Measurements from ENCODE around the gene PI4K2A. TPM values are rescaled to one million over a fixed set of nuclear protein-coding genes. Genes with fewer than 3 reads are reported as not detected.

PI4K2A gene
- total and polyA plus RNA-seq, 2 donors (not counting 1 experiment from before 2014, with no cell fraction given): 26.6 to 30.7 TPM

- Histone ChIP-seq H3K79me2 (ENCODE audit: control insufficient read depth, insufficient read depth, low read length) (no peaks in the 10 kb centered on the region), H3K27me3 (ENCODE audit: control insufficient read depth, insufficient read depth, low read length) (no peaks in the 10 kb centered on the region), H3K36me3 (ENCODE audit: control insufficient read depth, insufficient read depth, low read length) (peaks cover 10% of the 10 kb centered on the region), H4K20me1 (ENCODE audit: control insufficient read depth, extremely low read depth, insufficient read depth, low read length) (no peaks in the 10 kb centered on the region), H3K9ac (ENCODE audit: insufficient read depth, low read length) (no peak overlapping the region), H2AFZ (ENCODE audit: low read length) (no peak overlapping the region), H3K4me1 (ENCODE audit: control insufficient read depth, extremely low read depth, insufficient read depth, low read length) (peaks cover 2% of the 10 kb centered on the region), H3K4me3 (replicated peaks in 1 of 4; ENCODE audit: control extremely low read depth in 1 of 4, insufficient read depth in 1 of 4, low read depth in 3 of 4, low read length in 4 of 4) (no peak overlapping the region), H3K27ac (ENCODE audit: insufficient read depth, low read length) (no peak overlapping the region), H3K9me3 (ENCODE audit: control insufficient read depth, insufficient read depth, low read depth, low read length) (no peaks in the 10 kb centered on the region), H3K4me2 (ENCODE audit: extremely low read depth, insufficient read depth, low read length) (no peak overlapping the region)
- no peak for TF ChIP-seq EZH2 (IDR thresholded peaks at IDR 0.05; ENCODE audit: low read length, missing control alignments)
- no peak for TF ChIP-seq CTCF (conservative IDR thresholded peaks at IDR 0.05 in 1 of 2, IDR thresholded peaks at IDR 0.05 in 1 of 2; ENCODE audit: low read depth in 1 of 2, low read length in 2 of 2)
- DNase-seq (ENCODE audit: low read depth in 2 of 2): no peak
These were observed 23.9 kb downstream of the PI4K2A start for GRCh38 chr10:97664282-97664850.

- H3K27ac ChIP-seq (ENCODE audit: insufficient read depth, low read length): no peak overlapping the region
- no peaks in the 10 kb centered on the region for H3K4me1 ChIP-seq (ENCODE audit: control insufficient read depth, extremely low read depth, insufficient read depth, low read length)
- no peak overlapping the region for H2AFZ ChIP-seq (ENCODE audit: low read length)
- no peak overlapping the region for H3K4me3 ChIP-seq (replicated peaks in 1 of 4; ENCODE audit: control extremely low read depth in 1 of 4, insufficient read depth in 1 of 4, low read depth in 3 of 4, low read length in 4 of 4)
- no peak for TF ChIP-seq EZH2 (IDR thresholded peaks at IDR 0.05; ENCODE audit: low read length, missing control alignments)
- no peaks in the 10 kb centered on the region for H3K27me3 ChIP-seq (ENCODE audit: control insufficient read depth, insufficient read depth, low read length)
- H3K9ac ChIP-seq (ENCODE audit: insufficient read depth, low read length): no peak overlapping the region
- no peaks in the 10 kb centered on the region for H3K79me2 ChIP-seq (ENCODE audit: control insufficient read depth, insufficient read depth, low read length)
- DNase-seq (ENCODE audit: low read depth in 2 of 2): no peak
- H4K20me1 ChIP-seq (ENCODE audit: control insufficient read depth, extremely low read depth, insufficient read depth, low read length): no peaks in the 10 kb centered on the region
- no peaks in the 10 kb centered on the region for H3K9me3 ChIP-seq (ENCODE audit: control insufficient read depth, insufficient read depth, low read depth, low read length)
- H3K36me3 ChIP-seq (ENCODE audit: control insufficient read depth, insufficient read depth, low read length): peaks cover 13% of the 10 kb centered on the region
- no peak overlapping the region for H3K4me2 ChIP-seq (ENCODE audit: extremely low read depth, insufficient read depth, low read length)
These were observed 26.5 kb downstream of the PI4K2A start for GRCh38 chr10:97666992-97667391.

GRCh38 chr10:97667463-97667862, 27.0 kb downstream of the PI4K2A start:
- no peaks in the 10 kb centered on the region for H3K79me2 ChIP-seq (ENCODE audit: control insufficient read depth, insufficient read depth, low read length)
- H3K36me3 ChIP-seq (ENCODE audit: control insufficient read depth, insufficient read depth, low read length): peaks cover 13% of the 10 kb centered on the region
- H3K9me3 ChIP-seq (ENCODE audit: control insufficient read depth, insufficient read depth, low read depth, low read length): no peaks in the 10 kb centered on the region
- H3K9ac ChIP-seq (ENCODE audit: insufficient read depth, low read length): no peak overlapping the region
- TF ChIP-seq EZH2 (IDR thresholded peaks at IDR 0.05; ENCODE audit: low read length, missing control alignments) (no peak), CTCF (conservative IDR thresholded peaks at IDR 0.05 in 1 of 2, IDR thresholded peaks at IDR 0.05 in 1 of 2; ENCODE audit: low read depth in 1 of 2, low read length in 2 of 2) (no peak)
- H3K4me3 ChIP-seq (replicated peaks in 1 of 4; ENCODE audit: control extremely low read depth in 1 of 4, insufficient read depth in 1 of 4, low read depth in 3 of 4, low read length in 4 of 4): no peak overlapping the region
- DNase-seq (ENCODE audit: low read depth in 2 of 2): no peak
- no peak overlapping the region for H2AFZ ChIP-seq (ENCODE audit: low read length)
- H3K27ac ChIP-seq (ENCODE audit: insufficient read depth, low read length): no peak overlapping the region
- H3K4me2 ChIP-seq (ENCODE audit: extremely low read depth, insufficient read depth, low read length): no peak overlapping the region
- no peaks in the 10 kb centered on the region for H4K20me1 ChIP-seq (ENCODE audit: control insufficient read depth, extremely low read depth, insufficient read depth, low read length)
- H3K27me3 ChIP-seq (ENCODE audit: control insufficient read depth, insufficient read depth, low read length): no peaks in the 10 kb centered on the region
- H3K4me1 ChIP-seq (ENCODE audit: control insufficient read depth, extremely low read depth, insufficient read depth, low read length): no peaks in the 10 kb centered on the region

Data from fibroblast of lung (primary cell).